GM12878 (cell line): ENCODE results near the gene DNAH17. TPM values are rescaled to one million over a fixed set of nuclear protein-coding genes. Genes with fewer than 3 reads are reported as not detected.

Experiments used
- ATAC-seq: fragments of 200-7000 bp; cut with Tn5 transposase; 3 replicates; pipeline ENCODE4 v1.9.1; 2020; ENCODE audit warnings: mild to moderate bottlenecking, moderate library complexity
- BruUV-seq: library from RNA; stranded (reverse); fragments of 400-500 nt; replicated peaks from 2 replicates; lab custom pipeline; 2021; lab: Mats Ljungman, UMichigan
- CTCF ChIA-PET: fragments of 300-600 bp; sonication (Branson Sonifier 250); formaldehyde crosslinking; extraction: SDS; loops from one replicate; lab custom pipeline; 2021; ENCODE audit warnings: inconsistent platforms; lab: Yijun Ruan, JAX
- POLR2A ChIA-PET: fragments of 350-600 bp; formaldehyde crosslinking; extraction: SDS; loops from one replicate; lab custom pipeline; 2021; ENCODE audit warnings: inconsistent platforms; lab: Charles Lee
- RAD21 ChIA-PET: fragments of 300-600 bp; sonication (Branson Sonifier 250); formaldehyde crosslinking; loops from one replicate; lab custom pipeline; 2023; ENCODE audit warnings: antibody characterized with exemption; ENCODE audit not compliant: unreplicated experiment; lab: Charles Lee
- SMC1A ChIA-PET: fragments of 300-600 bp; sonication (Branson Sonifier 250); formaldehyde crosslinking; loops from one replicate; lab custom pipeline; 2023; ENCODE audit not compliant: unreplicated experiment, uncharacterized antibody; lab: Charles Lee
- DNase-seq: peaks from one replicate; pipeline ENCODE4 v3.0.0-alpha.2; 2011; ENCODE audit warnings: low read depth, low spot score
- FAIRE-seq: peaks from 3 replicates; lab custom pipeline; 2011; peaks lifted over from hg19 to GRCh38; lab: Jason Lieb, UNC
- H2AFZ ChIP-seq: 2 replicates; pipeline ENCODE4 v1.6.0; 2011; ENCODE audit warnings: low read depth, low read length, control low read depth; ENCODE audit not compliant: control insufficient read depth
- H3K27ac ChIP-seq: 2 replicates; pipeline ENCODE4 v1.5.1; 2011; ENCODE audit warnings: control low read depth; ENCODE audit not compliant: control insufficient read depth, insufficient read depth
- H3K27me3 ChIP-seq, 2 experiments: replicated peaks in 1 of 2; 2 replicates each; pipeline versions ENCODE4 v1.6.0 to v1.6.1; 2011; ENCODE audit warnings: low read length in 1 of 2; ENCODE audit not compliant: control insufficient read depth in 2 of 2, insufficient read depth in 2 of 2
- H3K36me3 ChIP-seq, 2 experiments: 2 replicates each; pipeline ENCODE4 v1.5.1; 2011; ENCODE audit warnings: low read length in 1 of 2; ENCODE audit not compliant: control insufficient read depth in 2 of 2, insufficient read depth in 2 of 2
- H3K4me1 ChIP-seq: 2 replicates; pipeline ENCODE4 v1.6.1; 2011; ENCODE audit warnings: mild to moderate bottlenecking, low read length, moderate library complexity, mixed read lengths; ENCODE audit not compliant: control insufficient read depth, insufficient read depth
- H3K4me2 ChIP-seq: 2 replicates; pipeline ENCODE4 v1.6.0; 2011; ENCODE audit warnings: control low read depth; ENCODE audit not compliant: control insufficient read depth, insufficient read depth
- H3K4me3 ChIP-seq: fragments of 200-600 bp; sonication (generic); 2 replicates; pipeline ENCODE4 v1.5.1; 2016
- H3K79me2 ChIP-seq: 2 replicates; pipeline ENCODE4 v1.6.0; 2011; ENCODE audit warnings: low read length; ENCODE audit not compliant: control insufficient read depth, insufficient read depth
- H3K9ac ChIP-seq: 2 replicates; pipeline ENCODE4 v1.8.0; 2011; ENCODE audit warnings: low read length, control low read depth, mixed read lengths; ENCODE audit not compliant: control insufficient read depth, insufficient read depth
- H3K9me3 ChIP-seq: replicated peaks from 3 replicates; pipeline ENCODE4 v1.5.1; 2011; ENCODE audit warnings: mild to moderate bottlenecking, low read length; ENCODE audit not compliant: control insufficient read depth, insufficient read depth
- H4K20me1 ChIP-seq: 2 replicates; pipeline ENCODE4 v1.6.0; 2011; ENCODE audit not compliant: control insufficient read depth, insufficient read depth
- CHD1 ChIP-seq: IDR thresholded peaks from 2 replicates; pipeline ENCODE4 v1.6.1; 2012; ENCODE audit warnings: low read depth, low read length, improper control_type of control experiment
- CREB1 ChIP-seq: IDR thresholded peaks from 2 replicates; pipeline ENCODE4 v1.6.1; 2012; ENCODE audit warnings: low read depth, mild to moderate bottlenecking, inconsistent platforms
- JUND ChIP-seq: IDR thresholded peaks from 2 replicates; pipeline ENCODE4 v1.6.1; 2012; ENCODE audit warnings: low read depth, mild to moderate bottlenecking, low read length, improper control_type of control experiment, moderate library complexity
- KLF5 ChIP-seq: fragments of 450-650 bp; IDR thresholded peaks from 2 replicates; pipeline ENCODE4 v1.6.1; 2014; ENCODE audit warnings: mild to moderate bottlenecking; ENCODE audit not compliant: partially characterized antibody
- MTA3 ChIP-seq: IDR thresholded peaks from 2 replicates; pipeline ENCODE4 v1.6.1; 2012; ENCODE audit warnings: low read length, inconsistent platforms, borderline replicate concordance
- POLR2A ChIP-seq: IDR thresholded peaks from 2 replicates; pipeline ENCODE4 v1.6.1; 2011; ENCODE audit warnings: low read depth, mild to moderate bottlenecking, low read length
- RB1 ChIP-seq: fragments of 450-650 bp; formaldehyde crosslinking; IDR thresholded peaks from 2 replicates; pipeline ENCODE4 v1.6.1; 2017; ENCODE audit warnings: mild to moderate bottlenecking, borderline replicate concordance
- SMARCA5 ChIP-seq: fragments of 450-650 bp; IDR thresholded peaks from 2 replicates; pipeline ENCODE4 v1.6.1; 2017; ENCODE audit warnings: mild to moderate bottlenecking
- WGBS: methylation state at CpG from one replicate; pipeline ENCODE4 v1.1.6; 2016; ENCODE audit warnings: low lambda C conversion rate; ENCODE audit not compliant: insufficient replicate concordance, insufficient coverage; ENCODE audit errors: missing lambda C conversion rate; 5-methylcytosine and 5-hydroxymethylcytosine counted together
- in situ Hi-C: fragments of 300-500 bp; cut with MboI; formaldehyde crosslinking; loops from 9 replicates; pipeline ENCODE4 v1.14.3; 2018; ENCODE audit warnings: mixed read lengths
- intact Hi-C: fragments of 100-400 bp; cut with micrococcal nuclease; formaldehyde crosslinking; loops from one replicate; pipeline ENCODE4 v1.14.2; 2022; ENCODE audit not compliant: unreplicated experiment
- polyA plus RNA-seq, 11 experiments: library from polyadenylated mRNA; depleted of rRNA in 4 of 11; unstranded in 6 of 11; stranded (reverse) in 5 of 11; fragments of >200 nt; fragmentation: Nextera tagmentation in 4 of 11; fragmentation: Illumina TruSeq in 1 of 11; extraction: Ambion mirVana in 4 of 11; extraction: Trizol in 1 of 11; gene quantifications; 1 replicate in 1 of 11; 2 replicates in 10 of 11; pipeline versions ENCODE4 v1.2.1 to v1.2.3, GENCODE V29; 2011 to 2016; ENCODE audit warnings: inconsistent platforms in 2 of 11, missing spikeins in 2 of 11, low read depth in 1 of 11
- total RNA-seq, 4 experiments: library from RNA; depleted of rRNA in 3 of 4; stranded (reverse); fragments of >200 nt in 3 of 4; fragmentation: Illumina TruSeq in 1 of 4; extraction: Trizol in 1 of 4; gene quantifications; 2 replicates each; pipeline versions ENCODE4 v1.2.1 to v1.2.3, GENCODE V29; 2013 to 2021
- TF ChIP-seq, protein P1 (sequence below): IDR thresholded peaks from 2 replicates; pipeline ENCODE4 v1.6.1; 2012; ENCODE audit warnings: low read depth, low read length, improper control_type of control experiment
- TF ChIP-seq, protein P2 (sequence below), 3 experiments: IDR thresholded peaks in 2 of 3; conservative IDR thresholded peaks in 1 of 3; 2 replicates each; pipeline ENCODE4 v1.5.1; 2011; ENCODE audit warnings: low read depth in 3 of 3, low read length in 3 of 3, mild to moderate bottlenecking in 3 of 3, control low read depth in 2 of 3, moderate library complexity in 2 of 3, inconsistent platforms in 1 of 3, mixed read lengths in 1 of 3; ENCODE audit not compliant: control insufficient read depth in 2 of 3, insufficient read depth in 1 of 3; ENCODE audit errors: extremely low read depth in 1 of 3
- TF ChIP-seq, protein P3 (sequence below): fragments of 450-650 bp; IDR thresholded peaks from 2 replicates; pipeline ENCODE4 v1.6.1; 2017; ENCODE audit warnings: antibody characterized with exemption, mild to moderate bottlenecking, moderate library complexity
- TF ChIP-seq, protein P4 (sequence below): fragments of 450-650 bp; IDR thresholded peaks from 2 replicates; pipeline ENCODE4 v1.6.1; 2017; ENCODE audit warnings: mild to moderate bottlenecking, moderate library complexity

The DNAH17 gene
- total and polyA plus RNA-seq, 10 of the 15 experiments (the other 5 are each of a cell fraction or from before 2014, with no cell fraction given) = 0.16 to 2.9 (median 0.56) TPM

DNA sequence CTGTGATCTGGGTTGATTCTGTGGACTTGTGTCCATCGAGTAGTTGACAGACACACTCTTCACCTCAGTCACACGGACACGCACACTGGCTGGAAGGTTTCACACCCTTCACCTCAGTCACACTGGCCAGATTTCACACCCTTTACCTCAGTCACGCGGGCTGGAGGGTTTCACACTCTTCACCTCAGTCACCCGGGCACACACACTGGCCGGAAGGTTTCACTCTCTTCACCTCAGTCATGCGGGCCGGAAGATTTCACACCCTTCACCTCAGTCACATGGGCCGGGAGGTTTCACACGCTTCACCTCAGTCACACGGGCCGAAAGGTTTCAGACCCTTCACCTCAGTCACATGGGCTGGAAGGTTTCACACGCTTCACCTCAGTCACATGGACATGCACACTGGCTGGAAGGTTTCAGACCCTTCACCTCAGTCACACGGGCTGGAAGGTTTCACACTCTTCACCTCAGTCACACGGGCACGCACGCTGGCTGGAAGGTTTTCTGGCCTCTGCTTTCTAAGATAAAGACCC, 102.5 kb downstream of the DNAH17 start (continued):
- TF ChIP-seq MTA3 = no peak; the same call in 1 of the 2 replicates
- no peak for TF ChIP-seq JUND

DNA sequence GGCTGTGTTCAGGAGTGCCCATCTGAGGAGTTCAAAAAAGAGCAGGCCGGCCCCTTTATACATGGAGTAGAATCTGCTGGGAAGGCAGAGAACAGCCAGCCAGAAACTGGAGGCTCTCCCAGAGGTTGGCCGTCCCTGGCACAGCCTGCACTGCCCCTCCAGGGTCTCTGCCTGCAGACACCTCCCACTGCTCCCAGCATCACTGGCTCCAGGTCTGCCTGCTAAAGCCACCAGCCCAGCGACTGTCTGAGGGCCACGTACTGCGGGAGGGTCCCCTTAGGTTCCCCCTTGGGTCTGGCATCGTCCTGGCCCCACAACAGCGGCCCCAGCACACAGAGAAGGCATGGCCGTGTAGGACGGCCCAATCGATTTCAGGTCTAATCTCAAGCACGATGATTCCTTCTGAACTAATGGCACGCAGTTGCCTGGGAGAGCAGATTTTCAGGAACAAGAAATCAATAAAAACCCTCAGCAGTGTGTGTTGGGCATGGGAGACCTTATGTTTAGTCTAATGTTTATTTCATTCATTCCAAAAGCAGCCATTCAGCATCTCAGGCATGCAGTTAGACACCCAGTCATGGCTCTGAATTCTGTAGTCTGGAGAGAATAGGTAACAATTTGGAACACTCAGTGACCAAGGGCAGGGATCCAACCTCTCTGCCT, 103.1 kb downstream of the DNAH17 start:
- BruUV-seq = TSS peak; percentile 72
- ChIA-PET SMC1A (no interaction called here), POLR2A (interaction anchor here (0.6 kb wide), 1 partner anchor 315 kb away, joined by 3 read pairs; no protein-coding TSS in a partner anchor), CTCF (no interaction called here), RAD21 (no interaction called here)
- Histone ChIP-seq H3K9me3 (peaks cover 34% of the 10 kb centered on the region), H4K20me1 (no peaks in the 10 kb centered on the region), H3K4me1 (peaks cover 52% of the 10 kb centered on the region), H3K27ac (peak overlapping the region; percentile 91), H3K79me2 (peaks cover 29% of the 10 kb centered on the region), H2AFZ (no peak overlapping the region), H3K4me2 (no peak overlapping the region), H3K27me3 (no peaks in the 10 kb centered on the region), H3K36me3 (0 out of 4 replicates have a peak, but pooled peaks cover 0 to 3% of the 10 kb centered on the region in 2 experiments), H3K4me3 (no peak overlapping the region), H3K9ac (peak overlapping the region; percentile 18)
- in situ Hi-C loops = no loop called here
- intact Hi-C loops = no loop called here
- WGBS = 52% methylated on average over 12 of the region's 12 CpGs
- no peak for ATAC-seq
- FAIRE-seq = no peak
- no peak for DNase-seq
- TF ChIP-seq POLR2A (no peak), RB1 (no peak), SMARCA5 (no peak), CREB1 (no peak), CHD1 (no peak), KLF5 (no peak)
- TF ChIP-seq, protein P1, sequence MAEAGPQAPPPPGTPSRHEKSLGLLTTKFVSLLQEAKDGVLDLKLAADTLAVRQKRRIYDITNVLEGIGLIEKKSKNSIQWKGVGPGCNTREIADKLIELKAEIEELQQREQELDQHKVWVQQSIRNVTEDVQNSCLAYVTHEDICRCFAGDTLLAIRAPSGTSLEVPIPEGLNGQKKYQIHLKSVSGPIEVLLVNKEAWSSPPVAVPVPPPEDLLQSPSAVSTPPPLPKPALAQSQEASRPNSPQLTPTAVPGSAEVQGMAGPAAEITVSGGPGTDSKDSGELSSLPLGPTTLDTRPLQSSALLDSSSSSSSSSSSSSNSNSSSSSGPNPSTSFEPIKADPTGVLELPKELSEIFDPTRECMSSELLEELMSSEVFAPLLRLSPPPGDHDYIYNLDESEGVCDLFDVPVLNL = no peak
- TF ChIP-seq, protein P2, sequence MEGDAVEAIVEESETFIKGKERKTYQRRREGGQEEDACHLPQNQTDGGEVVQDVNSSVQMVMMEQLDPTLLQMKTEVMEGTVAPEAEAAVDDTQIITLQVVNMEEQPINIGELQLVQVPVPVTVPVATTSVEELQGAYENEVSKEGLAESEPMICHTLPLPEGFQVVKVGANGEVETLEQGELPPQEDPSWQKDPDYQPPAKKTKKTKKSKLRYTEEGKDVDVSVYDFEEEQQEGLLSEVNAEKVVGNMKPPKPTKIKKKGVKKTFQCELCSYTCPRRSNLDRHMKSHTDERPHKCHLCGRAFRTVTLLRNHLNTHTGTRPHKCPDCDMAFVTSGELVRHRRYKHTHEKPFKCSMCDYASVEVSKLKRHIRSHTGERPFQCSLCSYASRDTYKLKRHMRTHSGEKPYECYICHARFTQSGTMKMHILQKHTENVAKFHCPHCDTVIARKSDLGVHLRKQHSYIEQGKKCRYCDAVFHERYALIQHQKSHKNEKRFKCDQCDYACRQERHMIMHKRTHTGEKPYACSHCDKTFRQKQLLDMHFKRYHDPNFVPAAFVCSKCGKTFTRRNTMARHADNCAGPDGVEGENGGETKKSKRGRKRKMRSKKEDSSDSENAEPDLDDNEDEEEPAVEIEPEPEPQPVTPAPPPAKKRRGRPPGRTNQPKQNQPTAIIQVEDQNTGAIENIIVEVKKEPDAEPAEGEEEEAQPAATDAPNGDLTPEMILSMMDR (IDR thresholded peaks at IDR 0.05 in 2 of 3, conservative IDR thresholded peaks at IDR 0.05 in 1 of 3; ENCODE audit: control insufficient read depth in 2 of 3, extremely low read depth in 1 of 3, insufficient read depth in 1 of 3, low read depth in 3 of 3, low read length in 3 of 3) = no peak
- TF ChIP-seq, protein P3, sequence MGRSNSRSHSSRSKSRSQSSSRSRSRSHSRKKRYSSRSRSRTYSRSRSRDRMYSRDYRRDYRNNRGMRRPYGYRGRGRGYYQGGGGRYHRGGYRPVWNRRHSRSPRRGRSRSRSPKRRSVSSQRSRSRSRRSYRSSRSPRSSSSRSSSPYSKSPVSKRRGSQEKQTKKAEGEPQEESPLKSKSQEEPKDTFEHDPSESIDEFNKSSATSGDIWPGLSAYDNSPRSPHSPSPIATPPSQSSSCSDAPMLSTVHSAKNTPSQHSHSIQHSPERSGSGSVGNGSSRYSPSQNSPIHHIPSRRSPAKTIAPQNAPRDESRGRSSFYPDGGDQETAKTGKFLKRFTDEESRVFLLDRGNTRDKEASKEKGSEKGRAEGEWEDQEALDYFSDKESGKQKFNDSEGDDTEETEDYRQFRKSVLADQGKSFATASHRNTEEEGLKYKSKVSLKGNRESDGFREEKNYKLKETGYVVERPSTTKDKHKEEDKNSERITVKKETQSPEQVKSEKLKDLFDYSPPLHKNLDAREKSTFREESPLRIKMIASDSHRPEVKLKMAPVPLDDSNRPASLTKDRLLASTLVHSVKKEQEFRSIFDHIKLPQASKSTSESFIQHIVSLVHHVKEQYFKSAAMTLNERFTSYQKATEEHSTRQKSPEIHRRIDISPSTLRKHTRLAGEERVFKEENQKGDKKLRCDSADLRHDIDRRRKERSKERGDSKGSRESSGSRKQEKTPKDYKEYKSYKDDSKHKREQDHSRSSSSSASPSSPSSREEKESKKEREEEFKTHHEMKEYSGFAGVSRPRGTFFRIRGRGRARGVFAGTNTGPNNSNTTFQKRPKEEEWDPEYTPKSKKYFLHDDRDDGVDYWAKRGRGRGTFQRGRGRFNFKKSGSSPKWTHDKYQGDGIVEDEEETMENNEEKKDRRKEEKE = no peak
- TF ChIP-seq, protein P4, sequence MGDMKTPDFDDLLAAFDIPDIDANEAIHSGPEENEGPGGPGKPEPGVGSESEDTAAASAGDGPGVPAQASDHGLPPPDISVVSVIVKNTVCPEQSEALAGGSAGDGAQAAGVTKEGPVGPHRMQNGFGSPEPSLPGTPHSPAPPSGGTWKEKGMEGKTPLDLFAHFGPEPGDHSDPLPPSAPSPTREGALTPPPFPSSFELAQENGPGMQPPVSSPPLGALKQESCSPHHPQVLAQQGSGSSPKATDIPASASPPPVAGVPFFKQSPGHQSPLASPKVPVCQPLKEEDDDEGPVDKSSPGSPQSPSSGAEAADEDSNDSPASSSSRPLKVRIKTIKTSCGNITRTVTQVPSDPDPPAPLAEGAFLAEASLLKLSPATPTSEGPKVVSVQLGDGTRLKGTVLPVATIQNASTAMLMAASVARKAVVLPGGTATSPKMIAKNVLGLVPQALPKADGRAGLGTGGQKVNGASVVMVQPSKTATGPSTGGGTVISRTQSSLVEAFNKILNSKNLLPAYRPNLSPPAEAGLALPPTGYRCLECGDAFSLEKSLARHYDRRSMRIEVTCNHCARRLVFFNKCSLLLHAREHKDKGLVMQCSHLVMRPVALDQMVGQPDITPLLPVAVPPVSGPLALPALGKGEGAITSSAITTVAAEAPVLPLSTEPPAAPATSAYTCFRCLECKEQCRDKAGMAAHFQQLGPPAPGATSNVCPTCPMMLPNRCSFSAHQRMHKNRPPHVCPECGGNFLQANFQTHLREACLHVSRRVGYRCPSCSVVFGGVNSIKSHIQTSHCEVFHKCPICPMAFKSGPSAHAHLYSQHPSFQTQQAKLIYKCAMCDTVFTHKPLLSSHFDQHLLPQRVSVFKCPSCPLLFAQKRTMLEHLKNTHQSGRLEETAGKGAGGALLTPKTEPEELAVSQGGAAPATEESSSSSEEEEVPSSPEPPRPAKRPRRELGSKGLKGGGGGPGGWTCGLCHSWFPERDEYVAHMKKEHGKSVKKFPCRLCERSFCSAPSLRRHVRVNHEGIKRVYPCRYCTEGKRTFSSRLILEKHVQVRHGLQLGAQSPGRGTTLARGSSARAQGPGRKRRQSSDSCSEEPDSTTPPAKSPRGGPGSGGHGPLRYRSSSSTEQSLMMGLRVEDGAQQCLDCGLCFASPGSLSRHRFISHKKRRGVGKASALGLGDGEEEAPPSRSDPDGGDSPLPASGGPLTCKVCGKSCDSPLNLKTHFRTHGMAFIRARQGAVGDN = no peak
